COLO668 (cell line): ENCODE measurements around the gene YPEL5.
"Not testable (repeated sequence)": the region's sequence is repeated elsewhere in the genome, so short reads cannot be mapped to it uniquely, and the experiment has no call there.

Experiments used
- DNase-seq: peaks from one replicate; lab custom pipeline; 2025; ENCODE audit not compliant: unreplicated experiment; lab: John Stamatoyannopoulos, UW

YPEL5 gene

DNA sequence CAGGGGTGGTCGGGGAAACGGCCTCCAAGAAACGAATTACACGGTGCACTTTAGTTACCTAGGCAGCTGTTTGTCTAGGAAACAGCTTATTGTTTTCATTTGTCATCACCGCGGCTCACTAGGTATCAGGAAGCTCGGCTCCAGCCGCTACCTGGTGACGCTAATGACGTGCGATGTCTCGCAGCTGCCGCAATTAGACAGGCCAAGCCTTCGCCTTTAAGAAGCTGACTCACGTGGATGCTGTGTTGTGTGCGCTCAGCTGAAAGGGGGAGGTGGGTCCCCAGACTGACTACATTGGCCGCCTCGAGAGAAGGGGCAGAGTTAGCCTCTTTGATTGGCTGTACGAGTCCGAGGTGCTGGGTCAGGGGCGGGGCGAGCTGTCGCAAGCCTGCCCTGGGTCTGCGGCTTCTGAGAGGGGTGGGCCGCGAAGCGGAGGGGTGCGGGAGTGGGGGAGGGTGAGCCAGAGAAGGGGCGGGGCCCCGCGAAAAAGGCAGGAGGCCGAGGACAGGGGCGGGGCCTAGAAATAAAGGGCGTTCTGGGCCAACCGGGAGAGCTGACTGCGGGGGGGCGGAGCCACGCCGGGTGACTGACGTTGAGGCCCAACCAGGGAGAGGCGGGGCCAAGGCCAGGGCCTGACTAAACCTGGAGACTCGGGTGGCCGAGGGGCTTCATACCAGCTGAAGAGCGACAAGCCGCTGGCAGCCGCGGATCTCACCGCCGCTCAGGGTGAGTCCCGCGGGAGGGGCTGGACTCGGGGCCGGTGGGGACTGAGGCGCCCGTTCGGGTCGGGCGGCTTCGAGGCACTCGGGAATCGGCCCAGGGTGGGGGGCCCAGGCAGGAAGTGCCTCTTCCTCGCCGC, at the start of gene YPEL5:
Gene YPEL5, plus strand, starts transcription at position 671 of the 859 bp plus-strand sequence. CDS start 9,645 bp downstream, outside the sequence.
- peak; percentile 97 for DNase-seq

DNA sequence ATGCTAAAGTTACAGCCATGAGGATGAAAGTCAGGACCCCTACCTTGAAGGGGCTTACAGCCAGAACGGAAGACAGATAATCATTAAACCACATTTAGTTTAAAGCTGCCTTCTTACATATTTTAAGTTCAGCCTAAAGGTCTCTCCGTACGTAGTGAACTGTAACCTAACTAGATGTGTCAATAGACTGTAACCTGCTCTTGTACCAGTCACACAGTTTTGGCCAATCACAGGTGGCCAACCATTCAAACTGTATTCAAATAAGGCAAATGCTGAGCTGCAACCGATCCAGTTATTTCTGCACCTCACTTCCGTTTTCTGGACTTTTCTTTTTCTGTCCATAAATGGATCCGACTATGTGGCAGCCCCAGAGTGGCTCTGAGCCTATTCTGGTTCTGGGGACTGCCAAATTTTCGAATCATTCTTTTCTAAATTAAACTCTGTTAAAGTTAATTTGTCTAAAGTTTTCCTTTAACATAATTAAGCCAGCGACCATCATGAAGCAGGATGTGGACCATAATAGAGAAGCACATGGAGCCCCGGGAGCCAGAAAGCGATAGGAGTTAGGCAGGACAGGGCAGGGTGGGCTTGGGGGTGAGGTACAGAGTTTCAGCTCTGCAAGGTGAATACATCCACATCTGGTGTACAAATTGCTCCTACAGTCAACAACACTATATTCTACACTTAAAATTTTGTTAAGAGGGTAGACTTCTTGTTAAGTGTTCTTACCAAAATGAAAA, 48.4 kb upstream of the YPEL5 start:
- DNase-seq: no peak

DNA sequence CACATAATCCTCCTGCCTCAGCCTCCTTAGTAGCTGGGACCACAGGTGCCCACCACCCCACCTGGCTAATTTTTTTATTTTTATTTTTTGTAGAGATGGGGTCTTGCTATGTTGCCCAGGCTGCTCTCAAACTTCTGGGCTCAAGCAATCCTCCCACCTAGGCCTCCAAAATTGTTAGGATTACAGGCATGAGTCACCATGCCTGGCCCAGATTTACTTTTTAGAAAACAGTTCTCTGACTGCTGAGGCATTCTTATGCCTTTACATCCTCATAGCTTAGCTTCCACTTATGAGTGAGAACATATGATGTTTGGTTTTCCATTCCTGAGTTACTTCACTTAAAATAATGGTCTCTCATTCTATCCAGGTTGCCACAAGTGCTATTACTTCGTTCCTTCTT, 47.4 kb upstream of the YPEL5 start:
- not testable (repeated sequence) for DNase-seq

DNA sequence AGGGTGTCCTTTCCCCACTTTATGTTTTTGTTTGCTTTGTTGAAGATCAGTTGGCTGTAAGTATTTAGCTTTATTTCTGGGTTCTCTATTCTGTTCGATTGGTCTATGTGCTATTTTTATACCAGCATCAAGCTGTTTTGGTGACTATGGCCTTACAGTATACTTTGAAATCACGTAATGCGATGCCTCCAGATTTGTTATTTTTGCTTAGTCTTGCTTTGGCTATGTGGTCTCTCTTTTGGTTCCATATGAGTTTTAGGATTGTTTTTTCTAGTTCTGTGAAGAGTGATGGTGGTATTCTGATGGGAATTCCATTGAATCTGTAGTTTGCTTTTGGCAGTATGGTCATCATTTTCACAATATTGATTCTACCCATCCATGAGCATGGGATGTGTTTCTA, 46.1 kb upstream of the YPEL5 start:
- DNase-seq: not testable (repeated sequence)

- DNase-seq: no peak
Observed at GRCh38 chr2:30104307-30104706, 42.5 kb upstream of the YPEL5 start.

- no peak for DNase-seq
Observed at GRCh38 chr2:30105556-30105955, 41.3 kb upstream of the YPEL5 start.

DNA sequence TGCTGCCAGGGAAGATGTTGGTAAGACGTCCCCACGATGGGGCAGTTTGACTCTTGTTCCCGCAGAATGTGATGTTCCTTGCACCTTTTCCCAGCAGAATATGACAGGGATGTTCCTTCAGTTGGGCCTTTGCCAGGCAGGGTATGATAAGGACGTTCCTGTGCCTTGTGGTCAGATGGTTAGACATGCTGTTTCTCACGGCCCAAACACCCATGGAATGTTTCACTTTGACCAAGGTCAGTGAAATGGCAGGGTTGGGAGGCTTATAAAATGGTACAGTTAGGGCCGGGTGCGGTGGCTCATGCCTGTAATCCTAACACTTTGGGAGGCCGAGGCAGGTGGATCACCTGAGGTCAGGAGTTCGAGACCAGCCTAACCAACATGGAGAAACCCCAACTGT, 40.3 kb upstream of the YPEL5 start:
- DNase-seq: no peak

DNA sequence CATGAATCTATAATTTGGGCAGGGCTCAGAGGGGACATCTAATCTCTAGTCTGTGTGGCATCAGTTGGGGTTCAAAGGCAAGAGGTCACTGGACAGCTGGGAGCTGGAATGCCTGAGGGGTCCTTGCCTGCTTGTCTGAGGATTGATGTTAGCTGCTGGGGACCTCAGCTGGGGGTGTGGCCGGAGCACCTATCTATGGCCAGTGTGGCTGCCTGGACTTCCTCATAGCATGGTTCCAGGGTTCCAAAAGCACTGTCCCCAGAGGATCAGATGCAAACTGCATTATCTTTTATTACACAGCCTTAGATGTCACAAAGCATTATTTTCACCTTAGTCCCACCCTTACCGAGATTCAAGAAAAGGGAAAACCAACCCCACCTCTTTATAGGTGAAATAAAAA, 38.6 kb upstream of the YPEL5 start:
- DNase-seq: no peak

GRCh38 chr2:30108851-30109250, 38.0 kb upstream of the YPEL5 start:
- no peak for DNase-seq

DNA sequence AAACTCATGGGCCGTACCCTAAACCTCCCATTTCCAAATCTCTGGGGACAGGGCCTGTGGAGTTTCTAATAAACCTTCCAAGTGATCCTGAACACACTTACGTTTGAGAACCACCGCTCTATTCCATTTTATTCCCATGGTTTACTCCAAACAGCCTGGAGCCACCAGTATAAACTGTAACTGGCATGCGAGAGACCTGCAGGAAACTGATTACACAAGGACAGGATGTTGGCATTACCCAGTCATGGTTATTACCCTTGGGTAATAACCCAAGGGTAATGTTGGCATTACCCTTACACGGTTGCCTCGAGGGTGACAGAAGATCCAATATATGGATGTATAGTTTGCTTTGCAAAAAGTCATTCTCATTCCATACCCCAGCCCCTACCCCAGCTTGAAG, 37.0 kb upstream of the YPEL5 start:
- DNase-seq: no peak

DNA sequence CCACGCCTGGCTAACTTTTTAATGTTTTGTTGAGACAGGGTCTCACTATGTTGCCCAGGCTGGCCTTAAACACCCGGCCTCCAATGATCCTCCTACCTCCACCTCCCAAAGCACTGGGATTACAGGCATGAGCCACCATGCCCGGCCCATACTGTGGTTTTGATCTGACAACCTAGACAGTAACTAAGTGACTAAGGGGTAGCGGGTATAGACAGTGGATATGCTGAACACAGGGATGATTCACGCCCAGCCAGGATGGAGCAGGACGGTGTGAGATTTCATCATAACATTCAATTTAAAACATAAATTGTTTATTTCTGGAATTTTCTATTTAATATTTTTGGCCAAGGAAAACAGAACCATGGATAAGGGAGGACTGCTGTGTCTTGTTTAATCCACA, 36.0 kb upstream of the YPEL5 start:
- DNase-seq: no peak

DNA sequence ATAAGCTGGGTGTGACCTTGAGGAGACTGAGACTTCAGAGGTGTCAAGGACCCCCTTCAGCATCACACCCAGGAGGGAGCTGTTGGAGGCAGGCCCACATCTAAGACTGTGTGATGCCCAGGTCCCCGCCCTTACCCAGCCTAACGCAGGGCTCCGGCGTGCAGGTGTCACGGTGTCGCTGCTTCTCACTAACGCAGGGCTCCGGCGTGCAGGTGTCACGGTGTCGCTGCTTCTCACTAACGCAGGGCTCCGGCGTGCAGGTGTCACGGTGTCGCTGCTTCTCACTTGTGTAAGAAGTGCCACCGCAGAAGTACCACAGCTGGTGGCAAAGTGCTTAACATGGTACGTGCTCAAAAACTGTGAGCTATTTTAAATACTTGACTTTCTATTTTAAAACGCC, 35.6 kb upstream of the YPEL5 start:
- DNase-seq: not testable (repeated sequence)

GRCh38 chr2:30112561-30112960, 34.2 kb upstream of the YPEL5 start:
- no peak for DNase-seq

GRCh38 chr2:30113617-30114293, 33.1 kb upstream of the YPEL5 start:
- no peak for DNase-seq

- DNase-seq: peak; percentile 58
Observed at GRCh38 chr2:30115141-30115980, 31.4 kb upstream of the YPEL5 start.

DNA sequence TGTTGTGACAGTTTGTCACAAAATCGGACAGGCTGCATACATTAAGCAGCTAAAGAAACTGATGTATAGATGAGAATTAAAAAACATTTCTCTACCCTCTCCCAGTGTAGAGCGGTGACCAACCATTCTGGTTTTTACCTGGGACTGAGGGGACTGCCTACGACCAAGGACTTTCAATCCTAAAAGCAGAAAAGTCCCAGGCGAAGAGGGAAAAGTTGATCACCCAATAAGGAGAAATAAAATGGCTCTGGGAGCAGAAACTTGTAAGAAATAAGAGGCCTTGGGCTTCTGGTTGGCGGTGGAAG, 30.9 kb upstream of the YPEL5 start:
- DNase-seq: no peak

DNA sequence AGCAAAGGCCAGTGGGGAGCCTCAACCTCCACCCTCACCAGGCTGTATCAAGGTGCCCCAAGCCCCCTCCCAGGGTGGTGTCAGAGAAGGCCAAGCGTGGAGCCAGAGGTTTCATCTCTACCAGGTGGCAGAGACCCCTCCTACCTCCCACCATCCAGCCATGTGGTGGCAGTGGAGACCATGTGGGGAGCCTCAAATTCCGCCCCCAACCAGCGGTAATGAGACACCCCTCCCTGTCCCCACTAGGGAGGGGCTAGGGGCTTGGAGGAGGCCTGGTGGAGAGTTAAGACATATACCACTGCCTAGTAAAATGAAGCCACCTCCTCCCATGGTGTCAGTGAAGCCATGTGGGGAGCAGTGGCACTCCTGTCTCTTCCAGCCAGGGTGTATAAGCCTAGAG, 24.4 kb upstream of the YPEL5 start:
- DNase-seq: no peak

- DNase-seq: no peak
Observed at GRCh38 chr2:30127016-30127893, 19.6 kb upstream of the YPEL5 start.

- DNase-seq: no peak
Observed at GRCh38 chr2:30134582-30134981, 12.2 kb upstream of the YPEL5 start.

GRCh38 chr2:30135541-30135940, 11.3 kb upstream of the YPEL5 start:
- no peak for DNase-seq
